Heart left ventricle (tissue), 16 donors: ENCODE measurements around the gene ANK3. TPM values are rescaled to one million over a fixed set of nuclear protein-coding genes. Genes with fewer than 3 reads are reported as not detected.
"Not testable (repeated sequence)": the region's sequence is repeated elsewhere in the genome, so short reads cannot be mapped to it uniquely, and the experiment has no call there.

Experiments used
- ATAC-seq, 4 donors: fragments of 200-7000 bp; cut with Tn5 transposase; one replicate each; pipeline ENCODE4 v1.9.1; 2020 to 2022; ENCODE audit warnings: moderate library complexity in 4 of 4, mild to moderate bottlenecking in 3 of 4, moderate number of reproducible peaks in 1 of 4
- DNase-seq, 5 donors: peaks; one replicate each; pipeline ENCODE4 v3.0.0-alpha.2; 2020
- H3K27ac ChIP-seq, 12 donors: fragments of 200-600 bp; sonication (generic) in 4 of 12; one replicate each; pipeline versions ENCODE4 v1.5.0 to v1.8.0; 2016 to 2022; ENCODE audit warnings: mild to moderate bottlenecking in 2 of 12
- H3K27me3 ChIP-seq, 9 donors: fragments of 200-600 bp; sonication (generic) in 2 of 9; one replicate each; pipeline versions ENCODE4 v1.5.1 to v1.8.0; 2016 to 2022; ENCODE audit warnings: mild to moderate bottlenecking in 3 of 9
- H3K36me3 ChIP-seq, 9 donors: fragments of 200-600 bp; sonication (generic) in 2 of 9; one replicate each; pipeline versions ENCODE4 v1.5.0 to v1.8.0; 2018 to 2022; ENCODE audit warnings: mild to moderate bottlenecking in 2 of 9
- H3K4me1 ChIP-seq, 12 donors: fragments of 200-600 bp; sonication (generic) in 4 of 12; one replicate each; pipeline versions ENCODE4 v1.5.0 to v1.8.0; 2016 to 2022; ENCODE audit warnings: mild to moderate bottlenecking in 3 of 12
- H3K4me3 ChIP-seq, 12 donors: fragments of 200-600 bp; sonication (generic) in 4 of 12; one replicate each; pipeline versions ENCODE4 v1.5.0 to v1.8.0; 2017 to 2022; ENCODE audit warnings: mild to moderate bottlenecking in 9 of 12, moderate library complexity in 4 of 12
- H3K9me3 ChIP-seq, 12 donors: fragments of 200-600 bp; sonication (generic) in 4 of 12; one replicate each; pipeline versions ENCODE4 v1.5.0 to v1.8.0; 2016 to 2022; ENCODE audit warnings: mild to moderate bottlenecking in 1 of 12
- CTCF ChIP-seq, 12 donors: fragments of 200-600 bp; sonication (generic) in 4 of 12; IDR thresholded peaks; one replicate each; pipeline versions ENCODE4 v1.5.0 to v1.8.0; 2018 to 2022; ENCODE audit warnings: antibody characterized with exemption in 12 of 12, mild to moderate bottlenecking in 5 of 12
- POLR2A ChIP-seq, 2 donors: fragments of 450-650 bp; IDR thresholded peaks; one replicate each; pipeline ENCODE4 v1.6.1; 2017; ENCODE audit warnings: antibody characterized with exemption in 2 of 2, mild to moderate bottlenecking in 2 of 2, moderate library complexity in 2 of 2
- WGBS, 4 donors: extraction: QIAGEN DNeasy Blood & Tissue Kit in 2 of 4; methylation state at CpG; one replicate each; pipeline versions ENCODE4 v1.1.5 to v1.1.7; 2013 to 2018; 5-methylcytosine and 5-hydroxymethylcytosine counted together
- intact Hi-C, 10 donors: fragments of 100-400 bp; cut with DNase I; formaldehyde crosslinking; loops; one replicate each; pipeline versions ENCODE4 v1.11.1 to v1.14.2; 2022
- polyA plus RNA-seq, 2 donors: library from polyadenylated mRNA; stranded (reverse); fragments of 200-250 nt; gene quantifications; one replicate each; pipeline ENCODE4 v1.2.3, GENCODE V29; 2013
- total RNA-seq, 9 donors: library from RNA; depleted of rRNA in 2 of 9; stranded (reverse); fragments of >200 nt in 2 of 9; fragmentation: NEBNext Ultra II Directional in 3 of 9; extraction: Animal tissue kit (Norgen Biotek cat#: 25700) in 3 of 9; gene quantifications; one replicate each; pipeline versions ENCODE4 v1.1.0 to v1.2.4, GENCODE V29; 2016 to 2023
- donor health status: ischemic (EF 13 %, LVEDD 7.1; RV severe dilation, severe dysfunction).
- donor health status: healthy with polysubstance abuse.
- donor health status: DM: no; HTN: yes; CAD: no.
- donor health status: DM: no; HTN: no; CAD: no.
- donor health status: ischemic (EF 25% LVEDD 6.9; RV normal size, moderate dysfunction).
- donor health status: ischemic (EF 25% LVEDD 5.7; RV mildly dilated, moderate dysfunction).
- donor health status: healthy.
- donor health status: DM: yes; HTN: yes; CAD: no.
- donor health status: ischemic (EF 35%, LVEDD 5.7; RV mildly dilated, moderate dysfunction).
- donor health status: nonischemic (EF 11% LVEDD 7.7; RV severe dilation, severe dysfunction).
- donor health status: DM: yes; HTN: yes; CAD: no.
- donor health status: PGD.
- donor health status: ischemic (EF 29% LVEDD 5.4; RV normal size, mild dysfunction).
- donor health status: nonischemic (EF 23%, LVEDD 6.1; RV moderate dilation, normal function).

ANK3 gene
- total and polyA plus RNA-seq, 11 donors = 33.8 to 576 (median 239) TPM

- no peaks in the 10 kb centered on the region for H3K27me3 ChIP-seq
- H3K36me3 ChIP-seq = peaks cover 0 to 21% (median 0%) of the 10 kb centered on the region in 9 donors
- peaks cover 0 to 10% (median 0%) of the 10 kb centered on the region in 12 donors for H3K4me1 ChIP-seq
- no peak for ATAC-seq
- H3K9me3 ChIP-seq = no peaks in the 10 kb centered on the region
- no peak overlapping the region for H3K4me3 ChIP-seq
- DNase-seq = no peak
- TF ChIP-seq CTCF (IDR thresholded peaks at IDR 0.05) = no peak
- no peak for TF ChIP-seq POLR2A (IDR thresholded peaks at IDR 0.05)
- intact Hi-C loops = no loop called here
- WGBS, 4 donors = 65 to 71% (median 70%) methylated on average over 3 of the region's 3 CpGs
- H3K27ac ChIP-seq = no peak overlapping the region
Measured at GRCh38 chr10:60040014-60040662, 349.5 kb downstream of the ANK3 start.

GRCh38 chr10:60035984-60036383 is 353.7 kb downstream of the ANK3 start:
- DNase-seq (no peak), ATAC-seq (no peak)
- TF ChIP-seq CTCF (IDR thresholded peaks at IDR 0.05) (no peak), POLR2A (IDR thresholded peaks at IDR 0.05) (no peak)
- Histone ChIP-seq H3K36me3 (peaks cover 0 to 11% (median 0%) of the 10 kb centered on the region in 9 donors), H3K4me3 (no peak overlapping the region), H3K27ac (no peak overlapping the region), H3K27me3 (no peaks in the 10 kb centered on the region), H3K4me1 (peaks cover 0 to 17% (median 1%) of the 10 kb centered on the region in 12 donors), H3K9me3 (no peaks in the 10 kb centered on the region)
- WGBS, 4 donors = 36 to 91% (median 76%) methylated on average over 1 of the region's 1 CpG
- intact Hi-C loops = loop anchor here in 7 of 10 donors (5.0 to 10.0 kb wide), 4 partner anchors 131 to 409 kb away; partner anchors contain the start of gene CCDC6 (in 1 of the 7)

GRCh38 chr10:60035375-60035774 is 354.3 kb downstream of the ANK3 start:
- H3K9me3 ChIP-seq, H3K27me3 ChIP-seq, H3K4me3 ChIP-seq, H3K27ac ChIP-seq, DNase-seq, ATAC-seq: not testable (repeated sequence)
- WGBS, 4 donors = 91 to 97% (median 93%) methylated on average over 5 of the region's 5 CpGs
- Histone ChIP-seq H3K4me1 (peaks cover 0 to 18% (median 1%) of the 10 kb centered on the region in 12 donors), H3K36me3 (peaks cover 0 to 11% (median 0%) of the 10 kb centered on the region in 9 donors)
- intact Hi-C loops = loop anchor here in 7 of 10 donors (5.0 to 10.0 kb wide), 4 partner anchors 131 to 408 kb away; partner anchors contain the start of gene CCDC6 (in 1 of the 7)

- 34 to 52% (median 44%) methylated on average over 1 of the region's 1 CpG for WGBS, 4 donors
- peak overlapping the region in 2 of 12 donors; percentile 12 to 24 for H3K27ac ChIP-seq
Measured at GRCh38 chr10:60032723-60033122, 357.0 kb downstream of the ANK3 start.

More at GRCh38 chr10:60032723-60033122, 357.0 kb downstream of the ANK3 start:
- TF ChIP-seq CTCF (IDR thresholded peaks at IDR 0.05) (peak in 11 of 12 donors; percentile 8 to 67 (median 42)), POLR2A (IDR thresholded peaks at IDR 0.05) (no peak)
- ATAC-seq = peak; percentile 65 to 93 (median 86)
- Histone ChIP-seq H3K36me3 (no peaks in the 10 kb centered on the region), H3K9me3 (no peaks in the 10 kb centered on the region), H3K4me3 (no peak overlapping the region), H3K27me3 (no peaks in the 10 kb centered on the region), H3K4me1 (peaks cover 0 to 18% (median 1%) of the 10 kb centered on the region in 12 donors)
- DNase-seq = peak in 3 of 5 donors; percentile 19 to 32 (median 23)
- intact Hi-C loops = loop anchor here (2.0 to 10.0 kb wide), 6 partner anchors 128 to 406 kb away; partner anchors contain the start of gene CCDC6 (in 1 of the 10)
